HepG2 (cell line): ENCODE measurements around the gene MBD3L2. TPM values are rescaled to one million over a fixed set of nuclear protein-coding genes. Genes with fewer than 3 reads are reported as not detected.

Source experiments
- ATAC-seq: fragments of 200-7000 bp; cut with Tn5 transposase; 3 replicates; pipeline ENCODE4 v1.9.1; 2020; ENCODE audit warnings: mild to moderate bottlenecking, moderate library complexity
- BruUV-seq: library from RNA; stranded (reverse); fragments of 400-500 nt; replicated peaks from 2 replicates; lab custom pipeline; 2021; lab: Mats Ljungman, UMichigan
- CTCF ChIA-PET: fragments of 300-600 bp; formaldehyde crosslinking; extraction: SDS; loops from one replicate; lab custom pipeline; 2021; ENCODE audit warnings: low total read pairs, inconsistent platforms, low intra/inter-chr PET ratio; lab: Yijun Ruan, JAX
- POLR2A ChIA-PET: fragments of 350-600 bp; sonication (Branson Sonifier 250); formaldehyde crosslinking; loops from one replicate; lab custom pipeline; 2020; ENCODE audit warnings: antibody characterized with exemption, inconsistent platforms; lab: Yijun Ruan, JAX
- DNase-seq: peaks from one replicate; pipeline ENCODE4 v3.0.0-alpha.2; 2015; ENCODE audit warnings: low spot score
- FAIRE-seq: peaks from 3 replicates; lab custom pipeline; 2011; peaks lifted over from hg19 to GRCh38; lab: Jason Lieb, UNC
- H2AFZ ChIP-seq: one replicate; pipeline ENCODE4 v1.6.1; 2011; ENCODE audit warnings: low read length, inconsistent platforms
- H3K27ac ChIP-seq: fragments of 300-600 bp; 3 replicates; pipeline ENCODE4 v1.8.0; 2011; ENCODE audit warnings: mixed run types, mild to moderate bottlenecking, mixed read lengths, low read length, inconsistent platforms; ENCODE audit not compliant: insufficient read depth; ENCODE audit errors: extremely low read length
- H3K27me3 ChIP-seq, 2 experiments: fragments of 200-600 bp in 1 of 2; 2 replicates in 1 of 2; 3 replicates in 1 of 2; pipeline versions ENCODE4 v1.6.0 to v1.8.0; 2011; ENCODE audit warnings: low read length in 2 of 2, mild to moderate bottlenecking in 2 of 2, moderate library complexity in 2 of 2, inconsistent platforms in 1 of 2; ENCODE audit not compliant: insufficient read depth in 2 of 2, control insufficient read depth in 1 of 2
- H3K36me3 ChIP-seq, 2 experiments: fragments of 200-600 bp in 1 of 2; replicated peaks in 1 of 2; 2 replicates in 1 of 2; 3 replicates in 1 of 2; pipeline versions ENCODE4 v1.5.1 to v1.8.0; 2011; ENCODE audit warnings: low read length in 2 of 2, inconsistent platforms in 1 of 2; ENCODE audit not compliant: insufficient read depth in 2 of 2, control insufficient read depth in 1 of 2
- H3K4me1 ChIP-seq: 2 replicates; pipeline ENCODE4 v1.5.1; 2012; ENCODE audit warnings: low read length, inconsistent platforms; ENCODE audit not compliant: insufficient read depth
- H3K4me2 ChIP-seq: 2 replicates; pipeline ENCODE4 v1.6.0; 2011; ENCODE audit warnings: low read depth, low read length, inconsistent platforms
- H3K4me3 ChIP-seq, 3 experiments: fragments of 200-600 bp in 1 of 3; sonication (generic), shearing (Covaris generic) in 1 of 3; replicated peaks in 1 of 3; 2 replicates each; pipeline ENCODE4 v1.5.1; 2011 to 2016; ENCODE audit warnings: low read length in 3 of 3, inconsistent platforms in 2 of 3, low read depth in 2 of 3, mild to moderate bottlenecking in 2 of 3, control low read depth in 1 of 3, mixed read lengths in 1 of 3; ENCODE audit not compliant: insufficient read depth in 1 of 3
- H3K79me2 ChIP-seq: one replicate; pipeline ENCODE4 v1.6.1; 2011; ENCODE audit warnings: low read length, inconsistent platforms; ENCODE audit not compliant: insufficient read depth
- H3K9ac ChIP-seq: 2 replicates; pipeline ENCODE4 v1.6.0; 2011; ENCODE audit warnings: mild to moderate bottlenecking, low read depth, low read length, inconsistent platforms; ENCODE audit not compliant: insufficient read depth
- H3K9me3 ChIP-seq: 2 replicates; pipeline ENCODE4 v1.5.1; 2012; ENCODE audit warnings: mild to moderate bottlenecking, low read length
- H4K20me1 ChIP-seq: 2 replicates; pipeline ENCODE4 v1.6.0; 2011; ENCODE audit warnings: inconsistent platforms, mild to moderate bottlenecking, low read length, moderate library complexity; ENCODE audit not compliant: insufficient read depth
- HOXA7 ChIP-seq: sonication (generic); formaldehyde crosslinking; IDR thresholded peaks from 2 replicates; pipeline ENCODE4 v1.8.1; 2022; ENCODE audit warnings: mild to moderate bottlenecking, missing genetic modification reagents, moderate library complexity
- ZNF24 ChIP-seq: fragments of 450-650 bp; IDR thresholded peaks from 2 replicates; pipeline ENCODE4 v1.6.1; 2017; ENCODE audit warnings: antibody characterized with exemption, mild to moderate bottlenecking
- ZNF484 ChIP-seq: sonication (generic); formaldehyde crosslinking; IDR thresholded peaks from 2 replicates; pipeline ENCODE4 v1.5.1; 2020; ENCODE audit warnings: mild to moderate bottlenecking, low read depth, missing genetic modification reagents, borderline replicate concordance
- ZNF720 ChIP-seq: sonication (generic); formaldehyde crosslinking; IDR thresholded peaks from 2 replicates; pipeline ENCODE4 v1.4.0; 2020; ENCODE audit warnings: missing genetic modification reagents
- ZNF746 ChIP-seq: sonication (generic); formaldehyde crosslinking; IDR thresholded peaks from 2 replicates; pipeline ENCODE4 v1.8.0; 2022; ENCODE audit warnings: mild to moderate bottlenecking, missing genetic modification reagents
- WGBS: methylation state at CpG from one replicate; pipeline ENCODE4 v1.1.6; 2017; ENCODE audit warnings: low lambda C conversion rate; 5-methylcytosine and 5-hydroxymethylcytosine counted together
- in situ Hi-C: cut with HindIII; loops from 2 replicates; pipeline ENCODE4 v1.10.0; 2017; ENCODE audit warnings: low pct_unique_long_range_greater_than_20kb; ENCODE audit not compliant: extremely low pct_ligation_motif_present
- intact Hi-C: fragments of 100-400 bp; cut with micrococcal nuclease; formaldehyde crosslinking; loops from one replicate; pipeline ENCODE4 v1.10.0; 2022; ENCODE audit not compliant: unreplicated experiment
- polyA plus RNA-seq, 8 experiments: library from polyadenylated mRNA; depleted of rRNA in 3 of 8; stranded (reverse) in 7 of 8; unstranded in 1 of 8; fragments of >200 nt; fragmentation: Illumina TruSeq in 4 of 8; extraction: Trizol in 4 of 8; gene quantifications; 2 replicates each; pipeline versions ENCODE4 v1.2.1 to v1.2.3, GENCODE V29; 2011 to 2016; ENCODE audit warnings: low read depth in 4 of 8, missing spikeins in 1 of 8, mixed read lengths in 1 of 8; ENCODE audit not compliant: insufficient read depth in 1 of 8
- total RNA-seq, 5 experiments: library from RNA; depleted of rRNA; stranded (reverse); fragments of >200 nt; fragmentation: Illumina TruSeq; extraction: Trizol; gene quantifications; 2 replicates each; pipeline ENCODE4 v1.2.3, GENCODE V29; 2016; ENCODE audit warnings: low read depth in 1 of 5
- TF ChIP-seq, protein P1 (sequence below): sonication (generic); formaldehyde crosslinking; IDR thresholded peaks from 2 replicates; pipeline ENCODE4 v1.5.0; 2020; ENCODE audit warnings: missing genetic modification reagents
- TF ChIP-seq, protein P2 (sequence below): IDR thresholded peaks from 2 replicates; pipeline ENCODE4 v1.6.1; 2016; ENCODE audit warnings: low read depth, control low read depth

Gene MBD3L2
- total and polyA plus RNA-seq, 2 of the 13 experiments (the other 11 are each of a cell fraction or from before 2014, with no cell fraction given): not detected

DNA sequence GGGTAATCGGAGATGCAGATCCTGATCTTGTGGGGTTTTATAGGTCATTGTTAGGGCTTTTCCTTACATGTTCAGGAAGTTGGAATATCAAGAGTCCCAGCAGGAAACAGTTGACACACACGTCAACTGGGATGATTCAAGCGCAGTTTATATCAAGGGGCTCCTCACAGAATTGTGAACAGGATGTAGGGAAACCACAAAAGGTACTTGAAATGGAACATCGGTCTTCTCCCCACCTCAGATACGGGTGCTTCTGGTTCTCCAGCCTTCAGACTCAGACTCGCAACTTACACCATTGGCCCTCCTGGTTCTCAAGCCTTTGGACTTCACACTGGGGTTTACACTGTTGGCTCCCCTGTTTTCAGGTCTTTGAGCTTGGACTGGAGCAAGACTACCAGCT is 39.9 kb downstream of the MBD3L2 start:
- Histone ChIP-seq H3K9ac (no peak overlapping the region), H3K4me2 (no peak overlapping the region), H4K20me1 (no peaks in the 10 kb centered on the region), H3K27ac (no peak overlapping the region), H3K9me3 (peaks cover 27% of the 10 kb centered on the region), H3K27me3 (no peaks in the 10 kb centered on the region), H3K79me2 (no peaks in the 10 kb centered on the region), H3K36me3 (peaks cover under 1 to 8% of the 10 kb centered on the region in 2 experiments; a peak in 4 of 5 replicates), H2AFZ (no peak overlapping the region), H3K4me3 (no peak overlapping the region), H3K4me1 (no peaks in the 10 kb centered on the region)
- WGBS: 96% methylated on average over 6 of the region's 6 CpGs
- in situ Hi-C loops (no loop called here), intact Hi-C loops (no loop called here)
- FAIRE-seq (no peak), ATAC-seq (no peak), DNase-seq (no peak)
- BruUV-seq: no TSS peak
- TF ChIP-seq ZNF746 (no peak), HOXA7 (no peak), ZNF24 (no peak), ZNF720 (CRISPR knock-in tag) (no peak), ZNF484 (no peak)
- TF ChIP-seq, protein P1, sequence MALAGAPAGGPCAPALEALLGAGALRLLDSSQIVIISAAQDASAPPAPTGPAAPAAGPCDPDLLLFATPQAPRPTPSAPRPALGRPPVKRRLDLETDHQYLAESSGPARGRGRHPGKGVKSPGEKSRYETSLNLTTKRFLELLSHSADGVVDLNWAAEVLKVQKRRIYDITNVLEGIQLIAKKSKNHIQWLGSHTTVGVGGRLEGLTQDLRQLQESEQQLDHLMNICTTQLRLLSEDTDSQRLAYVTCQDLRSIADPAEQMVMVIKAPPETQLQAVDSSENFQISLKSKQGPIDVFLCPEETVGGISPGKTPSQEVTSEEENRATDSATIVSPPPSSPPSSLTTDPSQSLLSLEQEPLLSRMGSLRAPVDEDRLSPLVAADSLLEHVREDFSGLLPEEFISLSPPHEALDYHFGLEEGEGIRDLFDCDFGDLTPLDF (CRISPR knock-in tag): no peak
- TF ChIP-seq, protein P2, sequence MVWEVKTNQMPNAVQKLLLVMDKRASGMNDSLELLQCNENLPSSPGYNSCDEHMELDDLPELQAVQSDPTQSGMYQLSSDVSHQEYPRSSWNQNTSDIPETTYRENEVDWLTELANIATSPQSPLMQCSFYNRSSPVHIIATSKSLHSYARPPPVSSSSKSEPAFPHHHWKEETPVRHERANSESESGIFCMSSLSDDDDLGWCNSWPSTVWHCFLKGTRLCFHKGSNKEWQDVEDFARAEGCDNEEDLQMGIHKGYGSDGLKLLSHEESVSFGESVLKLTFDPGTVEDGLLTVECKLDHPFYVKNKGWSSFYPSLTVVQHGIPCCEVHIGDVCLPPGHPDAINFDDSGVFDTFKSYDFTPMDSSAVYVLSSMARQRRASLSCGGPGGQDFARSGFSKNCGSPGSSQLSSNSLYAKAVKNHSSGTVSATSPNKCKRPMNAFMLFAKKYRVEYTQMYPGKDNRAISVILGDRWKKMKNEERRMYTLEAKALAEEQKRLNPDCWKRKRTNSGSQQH: no peak
- POLR2A ChIA-PET: interaction anchor here (1.0 kb wide), 1 partner anchor 20 kb away, joined by 3 read pairs; the partner anchor contains the start of gene ZNF557
- CTCF ChIA-PET: no interaction called here
